ENCODE measurements around the gene CPT2.
A peak's percentile ranks its signal among the peaks of the same experiment; 100 is the strongest.

The CPT2 gene

DNA sequence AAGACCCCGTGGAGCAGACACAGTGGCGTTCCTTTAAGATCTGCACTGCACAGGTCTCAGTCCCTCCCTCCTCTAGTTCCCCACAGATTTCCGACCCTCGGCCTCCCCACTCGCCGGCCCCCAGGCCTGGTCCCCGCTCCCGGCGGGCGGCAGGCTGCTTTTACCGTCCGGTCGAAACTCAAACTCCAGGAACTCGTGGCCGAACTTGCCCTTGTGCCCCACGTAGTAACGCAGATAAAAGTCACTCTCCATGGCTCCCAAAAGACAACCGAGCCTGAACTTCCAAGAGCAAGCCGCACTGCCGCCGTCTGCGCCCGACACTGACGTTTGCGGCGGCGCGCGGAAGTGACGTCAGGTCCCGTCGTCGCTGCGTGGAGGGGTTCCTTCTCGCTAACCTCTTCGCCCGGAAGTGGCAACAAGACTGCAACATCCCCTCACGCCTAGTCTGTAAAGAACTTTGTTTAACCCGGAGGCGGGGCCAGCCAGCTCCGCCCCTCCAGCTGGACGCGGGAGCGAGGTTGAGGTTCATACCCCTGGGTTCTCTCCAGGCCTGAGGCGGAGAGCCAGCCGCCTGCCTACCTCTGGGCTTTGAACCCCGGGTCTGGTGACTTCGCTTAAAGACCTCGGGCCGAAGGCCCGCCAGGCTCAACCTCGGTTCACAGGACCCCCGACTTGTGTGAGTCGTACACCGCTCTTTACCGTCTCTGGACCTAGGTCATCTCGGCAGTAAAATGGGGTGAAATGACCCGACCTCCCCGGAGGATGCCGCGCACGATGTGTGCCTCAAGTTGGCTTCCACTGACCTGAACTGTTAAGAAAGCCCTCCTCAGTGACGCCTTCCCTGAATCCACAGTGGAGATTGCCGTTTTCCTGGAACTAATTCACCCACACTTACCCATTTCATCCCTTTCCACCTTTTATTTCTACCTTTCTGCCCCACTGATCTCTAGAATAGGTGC, 41.9 kb downstream of the CPT2 start, which contains the start of gene MAGOH (continued):
- TF ChIP-seq, protein P1, sequence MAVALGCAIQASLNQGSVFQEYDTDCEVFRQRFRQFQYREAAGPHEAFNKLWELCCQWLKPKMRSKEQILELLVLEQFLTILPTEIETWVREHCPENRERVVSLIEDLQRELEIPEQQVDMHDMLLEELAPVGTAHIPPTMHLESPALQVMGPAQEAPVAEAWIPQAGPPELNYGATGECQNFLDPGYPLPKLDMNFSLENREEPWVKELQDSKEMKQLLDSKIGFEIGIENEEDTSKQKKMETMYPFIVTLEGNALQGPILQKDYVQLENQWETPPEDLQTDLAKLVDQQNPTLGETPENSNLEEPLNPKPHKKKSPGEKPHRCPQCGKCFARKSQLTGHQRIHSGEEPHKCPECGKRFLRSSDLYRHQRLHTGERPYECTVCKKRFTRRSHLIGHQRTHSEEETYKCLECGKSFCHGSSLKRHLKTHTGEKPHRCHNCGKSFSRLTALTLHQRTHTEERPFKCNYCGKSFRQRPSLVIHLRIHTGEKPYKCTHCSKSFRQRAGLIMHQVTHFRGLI (tag by site-specific recombination; IDR thresholded peaks at IDR 0.05), result no peak
- no peak for TF ChIP-seq ZNF626 (tag by site-specific recombination; IDR thresholded peaks at IDR 0.05)
- TF ChIP-seq PRDM4 (tag by site-specific recombination; IDR thresholded peaks at IDR 0.05), result no peak
- no peak for TF ChIP-seq ZNF23 (tag by site-specific recombination; IDR thresholded peaks at IDR 0.05; ENCODE audit: borderline replicate concordance)
- 0 out of 2 replicates have a peak, but pooled peaks have one; percentile 45 for TF ChIP-seq ZNF341 (tag by site-specific recombination; IDR thresholded peaks at IDR 0.05; ENCODE audit: low read depth)
- TF ChIP-seq ZNF654 (tag by site-specific recombination; IDR thresholded peaks at IDR 0.05; ENCODE audit: low read depth), result no peak
- TF ChIP-seq GLIS1 (tag by site-specific recombination; IDR thresholded peaks at IDR 0.05), result peak; percentile 50; the same call in 1 of the 2 replicates
- TF ChIP-seq ZBTB7A (tag by site-specific recombination; IDR thresholded peaks at IDR 0.05; ENCODE audit: low read depth), result no peak; the same call in 1 of the 2 replicates
- TF ChIP-seq ZNF404 (tag by site-specific recombination; IDR thresholded peaks at IDR 0.05), result no peak
- TF ChIP-seq ZSCAN30 (tag by site-specific recombination; IDR thresholded peaks at IDR 0.05), result no peak
- no peak for TF ChIP-seq ZNF175 (tag by site-specific recombination; IDR thresholded peaks at IDR 0.05)
- TF ChIP-seq, protein P2, sequence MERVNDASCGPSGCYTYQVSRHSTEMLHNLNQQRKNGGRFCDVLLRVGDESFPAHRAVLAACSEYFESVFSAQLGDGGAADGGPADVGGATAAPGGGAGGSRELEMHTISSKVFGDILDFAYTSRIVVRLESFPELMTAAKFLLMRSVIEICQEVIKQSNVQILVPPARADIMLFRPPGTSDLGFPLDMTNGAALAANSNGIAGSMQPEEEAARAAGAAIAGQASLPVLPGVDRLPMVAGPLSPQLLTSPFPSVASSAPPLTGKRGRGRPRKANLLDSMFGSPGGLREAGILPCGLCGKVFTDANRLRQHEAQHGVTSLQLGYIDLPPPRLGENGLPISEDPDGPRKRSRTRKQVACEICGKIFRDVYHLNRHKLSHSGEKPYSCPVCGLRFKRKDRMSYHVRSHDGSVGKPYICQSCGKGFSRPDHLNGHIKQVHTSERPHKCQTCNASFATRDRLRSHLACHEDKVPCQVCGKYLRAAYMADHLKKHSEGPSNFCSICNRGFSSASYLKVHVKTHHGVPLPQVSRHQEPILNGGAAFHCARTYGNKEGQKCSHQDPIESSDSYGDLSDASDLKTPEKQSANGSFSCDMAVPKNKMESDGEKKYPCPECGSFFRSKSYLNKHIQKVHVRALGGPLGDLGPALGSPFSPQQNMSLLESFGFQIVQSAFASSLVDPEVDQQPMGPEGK (tag by site-specific recombination; IDR thresholded peaks at IDR 0.05), result peak; percentile 61; the same call in 1 of the 2 replicates
- TF ChIP-seq ZNF501 (tag by site-specific recombination; IDR thresholded peaks at IDR 0.05), result 0 out of 2 replicates have a peak, but pooled peaks have one; percentile 69
- TF ChIP-seq ZFP69B (tag by site-specific recombination; IDR thresholded peaks at IDR 0.05), result no peak
- TF ChIP-seq ZEB2 (tag by site-specific recombination; IDR thresholded peaks at IDR 0.05), result no peak
- no peak for TF ChIP-seq ZNF423 (tag by site-specific recombination; IDR thresholded peaks at IDR 0.05)
- peak; percentile 10; the same call in 1 of the 2 replicates for TF ChIP-seq ZBTB20 (tag by site-specific recombination; IDR thresholded peaks at IDR 0.05)
- TF ChIP-seq BCL11B (tag by site-specific recombination; IDR thresholded peaks at IDR 0.05; ENCODE audit: low read depth), result no peak
- TF ChIP-seq GLI4 (tag by site-specific recombination; IDR thresholded peaks at IDR 0.05), result 0 out of 2 replicates have a peak, but pooled peaks have one; percentile 16
- peak; percentile 73 for TF ChIP-seq ZNF335 (tag by site-specific recombination; conservative IDR thresholded peaks at IDR 0.05)
- TF ChIP-seq HOXC10 (CRISPR knock-in tag; IDR thresholded peaks at IDR 0.05), result no peak
- TF ChIP-seq ZNF549 (tag by site-specific recombination; IDR thresholded peaks at IDR 0.05), result no peak
- TF ChIP-seq ZFP3 (tag by site-specific recombination; IDR thresholded peaks at IDR 0.05; ENCODE audit: low read depth), result no peak
- TF ChIP-seq ZNF140 (tag by site-specific recombination; IDR thresholded peaks at IDR 0.05), result no peak
- TF ChIP-seq ZNF830 (tag by site-specific recombination; IDR thresholded peaks at IDR 0.05; ENCODE audit: low read depth), result no peak
- no peak; the same call in 1 of the 2 replicates for TF ChIP-seq ZNF610 (tag by site-specific recombination; IDR thresholded peaks at IDR 0.05; ENCODE audit: borderline replicate concordance)
- no peak for TF ChIP-seq ZNF843 (tag by site-specific recombination; IDR thresholded peaks at IDR 0.05)
- no peak for TF ChIP-seq ZNF10 (tag by site-specific recombination; IDR thresholded peaks at IDR 0.05)
- TF ChIP-seq ZNF37A (tag by site-specific recombination; IDR thresholded peaks at IDR 0.05), result no peak
- TF ChIP-seq ZFP41 (tag by site-specific recombination; IDR thresholded peaks at IDR 0.05; ENCODE audit: borderline replicate concordance), result no peak
- TF ChIP-seq ZNF585B (tag by site-specific recombination; IDR thresholded peaks at IDR 0.05), result no peak
- no peak for TF ChIP-seq HOXD13 (CRISPR knock-in tag; IDR thresholded peaks at IDR 0.05; ENCODE audit: borderline replicate concordance)
- TF ChIP-seq ZFP37 (tag by site-specific recombination; IDR thresholded peaks at IDR 0.05), result peak; percentile 78
- TF ChIP-seq ZSCAN16 (tag by site-specific recombination; IDR thresholded peaks at IDR 0.05), result no peak
